Anterior cingulate cortex (tissue), 58 donors: ENCODE results near the gene CACNA1I.

ENCODE experiments used
- DNase-seq, 58 donors: peaks; one replicate each; lab custom pipeline; 2025; lab: John Stamatoyannopoulos, UW

The CACNA1I gene

GRCh38 chr22:39593066-39593930 is 22.7 kb downstream of the CACNA1I start:
- DNase-seq, result no peak

GRCh38 chr22:39593931-39594285 is 23.4 kb downstream of the CACNA1I start:
- no peak for DNase-seq

- DNase-seq, result no peak
These were observed 23.9 kb downstream of the CACNA1I start for GRCh38 chr22:39594411-39594810.

GRCh38 chr22:39595622-39596172 is 25.1 kb downstream of the CACNA1I start:
- no peak for DNase-seq

GRCh38 chr22:39596601-39597000 is 26.0 kb downstream of the CACNA1I start:
- no peak for DNase-seq

GRCh38 chr22:39597236-39597869 is 26.8 kb downstream of the CACNA1I start:
- DNase-seq, result no peak

- peak in 1 of 58 donors; percentile 12 for DNase-seq
These were observed 27.7 kb downstream of the CACNA1I start for GRCh38 chr22:39598017-39598965.

- DNase-seq, result no peak
These were observed 30.1 kb downstream of the CACNA1I start for GRCh38 chr22:39600491-39601179.

GRCh38 chr22:39601180-39601535 is 30.6 kb downstream of the CACNA1I start:
- DNase-seq, result no peak

- DNase-seq, result no peak
These were observed 32.8 kb downstream of the CACNA1I start for GRCh38 chr22:39603345-39603744.

GRCh38 chr22:39610246-39610645 is 39.7 kb downstream of the CACNA1I start:
- DNase-seq, result peak in 1 of 58 donors; percentile 10

- DNase-seq, result no peak
These were observed 40.2 kb downstream of the CACNA1I start for GRCh38 chr22:39610766-39611165.

GRCh38 chr22:39611360-39611759 is 40.8 kb downstream of the CACNA1I start:
- DNase-seq, result peak in 13 of 58 donors; percentile 6 to 50 (median 23)

- DNase-seq, result peak in 1 of 58 donors; percentile 22
These were observed 42.4 kb downstream of the CACNA1I start for GRCh38 chr22:39612811-39613548.

GRCh38 chr22:39613549-39613921 is 43.0 kb downstream of the CACNA1I start:
- no peak for DNase-seq

- DNase-seq, result no peak
These were observed 43.9 kb downstream of the CACNA1I start for GRCh38 chr22:39614442-39614841.

GRCh38 chr22:39616051-39616450 is 45.5 kb downstream of the CACNA1I start:
- DNase-seq, result no peak

- DNase-seq, result no peak
These were observed 46.2 kb downstream of the CACNA1I start for GRCh38 chr22:39616781-39617180.

- peak in 32 of 58 donors; percentile 9 to 75 (median 33) for DNase-seq
These were observed 46.8 kb downstream of the CACNA1I start for GRCh38 chr22:39617342-39617741.
